Thyroid gland (tissue), 4 donors: ENCODE results near the gene OR8I2.

Experiments
- POLR2A ChIP-seq, 2 donors: fragments of 450-650 bp; IDR thresholded peaks; one replicate each; pipeline ENCODE4 v1.6.1; 2017; ENCODE audit warnings: antibody characterized with exemption in 2 of 2, mild to moderate bottlenecking in 2 of 2, moderate library complexity in 1 of 2
- TF ChIP-seq, protein P1 (sequence below), 6 experiments: fragments of 200-600 bp in 3 of 6; fragments of 450-650 bp in 3 of 6; sonication (generic) in 3 of 6; IDR thresholded peaks; one replicate each; pipeline ENCODE4 v1.5.1; 2016 to 2019; ENCODE audit warnings: antibody characterized with exemption in 6 of 6, mild to moderate bottlenecking in 2 of 6, inconsistent platforms in 1 of 6, moderate library complexity in 1 of 6

DNA sequence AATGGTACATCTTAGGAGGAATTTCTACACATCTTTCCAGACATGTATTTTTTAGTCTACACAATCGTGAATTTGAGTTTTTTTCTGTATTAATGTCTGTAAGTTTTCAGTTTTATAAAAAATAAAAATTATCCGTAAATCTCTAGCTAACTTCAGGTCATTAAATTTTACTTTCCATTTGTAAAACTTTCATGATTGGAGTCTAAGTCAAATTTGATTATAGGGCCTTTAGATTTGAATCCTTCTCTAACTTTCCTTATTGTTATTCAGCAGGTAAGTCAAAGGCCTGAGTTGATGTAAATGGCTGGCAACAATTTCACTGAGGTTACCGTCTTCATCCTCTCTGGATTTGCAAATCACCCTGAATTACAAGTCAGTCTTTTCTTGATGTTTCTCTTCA lies at the start of gene OR8I2:
- TF ChIP-seq, protein P1, sequence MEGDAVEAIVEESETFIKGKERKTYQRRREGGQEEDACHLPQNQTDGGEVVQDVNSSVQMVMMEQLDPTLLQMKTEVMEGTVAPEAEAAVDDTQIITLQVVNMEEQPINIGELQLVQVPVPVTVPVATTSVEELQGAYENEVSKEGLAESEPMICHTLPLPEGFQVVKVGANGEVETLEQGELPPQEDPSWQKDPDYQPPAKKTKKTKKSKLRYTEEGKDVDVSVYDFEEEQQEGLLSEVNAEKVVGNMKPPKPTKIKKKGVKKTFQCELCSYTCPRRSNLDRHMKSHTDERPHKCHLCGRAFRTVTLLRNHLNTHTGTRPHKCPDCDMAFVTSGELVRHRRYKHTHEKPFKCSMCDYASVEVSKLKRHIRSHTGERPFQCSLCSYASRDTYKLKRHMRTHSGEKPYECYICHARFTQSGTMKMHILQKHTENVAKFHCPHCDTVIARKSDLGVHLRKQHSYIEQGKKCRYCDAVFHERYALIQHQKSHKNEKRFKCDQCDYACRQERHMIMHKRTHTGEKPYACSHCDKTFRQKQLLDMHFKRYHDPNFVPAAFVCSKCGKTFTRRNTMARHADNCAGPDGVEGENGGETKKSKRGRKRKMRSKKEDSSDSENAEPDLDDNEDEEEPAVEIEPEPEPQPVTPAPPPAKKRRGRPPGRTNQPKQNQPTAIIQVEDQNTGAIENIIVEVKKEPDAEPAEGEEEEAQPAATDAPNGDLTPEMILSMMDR (IDR thresholded peaks at IDR 0.05) = no peak
- TF ChIP-seq POLR2A (IDR thresholded peaks at IDR 0.05) = no peak
